Immature natural killer cell (primary cell): ENCODE measurements around the gene MARVELD1. TPM values are rescaled to one million over a fixed set of nuclear protein-coding genes. Genes with fewer than 3 reads are reported as not detected.

ENCODE experiments used
- DNase-seq, 3 donors: peaks; one replicate each; pipeline ENCODE4 v3.0.0; 2022; ENCODE audit warnings: mixed read lengths in 1 of 3
- H3K27ac Mint-ChIP-seq, 6 donors: one replicate each; pipeline ENCODE4 v1.8.0; 2020; ENCODE audit warnings: mixed read lengths in 6 of 6, mild to moderate bottlenecking in 5 of 6, inconsistent platforms in 4 of 6, moderate library complexity in 3 of 6
- H3K27me3 Mint-ChIP-seq, 3 donors: one replicate each; pipeline ENCODE4 v1.8.0; 2020 to 2021; ENCODE audit warnings: low read depth in 3 of 3, mild to moderate bottlenecking in 3 of 3, mixed read lengths in 3 of 3, moderate library complexity in 3 of 3, inconsistent platforms in 1 of 3
- H3K36me3 Mint-ChIP-seq, 3 donors: one replicate each; pipeline ENCODE4 v1.8.0; 2020; ENCODE audit warnings: mixed read lengths in 3 of 3, inconsistent platforms in 2 of 3, mild to moderate bottlenecking in 2 of 3
- H3K4me1 Mint-ChIP-seq, 2 donors: one replicate each; pipeline ENCODE4 v1.8.0; 2020; ENCODE audit warnings: inconsistent platforms in 2 of 2, mild to moderate bottlenecking in 2 of 2, mixed read lengths in 2 of 2, moderate library complexity in 1 of 2
- H3K4me3 Mint-ChIP-seq, 5 donors: one replicate each; pipeline ENCODE4 v1.8.0; 2020; ENCODE audit warnings: mild to moderate bottlenecking in 5 of 5, mixed read lengths in 5 of 5, inconsistent platforms in 3 of 5, moderate library complexity in 3 of 5
- H3K9me3 Mint-ChIP-seq, 6 donors: one replicate each; pipeline ENCODE4 v1.8.0; 2020; ENCODE audit warnings: mild to moderate bottlenecking in 6 of 6, mixed read lengths in 6 of 6, inconsistent platforms in 4 of 6, moderate library complexity in 3 of 6
- polyA plus RNA-seq, 3 donors: library from polyadenylated mRNA; unstranded; fragments of 300-500 nt; fragmentation: Illumina TruSeq; gene quantifications; one replicate each; pipeline ENCODE4 v1.2.3, GENCODE V29; 2021

Gene MARVELD1
- polyA plus RNA-seq, 3 donors from 2014 or later: 0.19 to 1.0 TPM; not detected in 1

DNA sequence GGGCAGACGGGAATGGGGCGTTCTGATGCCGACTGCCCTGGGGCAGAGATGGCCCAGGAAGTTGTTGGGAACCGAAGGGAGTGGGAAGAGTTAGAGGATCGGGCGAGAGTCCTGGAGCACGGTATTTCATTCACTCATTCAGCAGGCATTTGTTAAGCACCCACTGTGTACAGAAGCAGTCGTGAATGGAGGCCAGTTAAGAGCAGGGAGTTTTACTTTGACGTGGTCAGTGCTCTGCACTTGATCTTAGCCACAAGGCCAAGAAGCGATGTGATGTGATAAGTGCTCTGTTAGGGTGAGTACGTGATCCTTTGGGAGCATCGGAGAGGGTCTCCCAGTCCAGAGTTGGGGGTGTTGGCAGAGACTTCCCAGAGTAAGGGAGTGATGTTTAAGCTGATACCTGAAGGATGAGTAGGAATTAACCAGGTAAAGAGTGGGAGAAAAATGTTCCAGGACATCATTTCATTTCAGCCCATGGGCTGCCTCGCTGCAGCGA is 24.3 kb downstream of the MARVELD1 start:
- H3K36me3 Mint-ChIP-seq: peaks cover 0 to 15% (median under 1%) of the 10 kb centered on the region in 3 donors

DNA sequence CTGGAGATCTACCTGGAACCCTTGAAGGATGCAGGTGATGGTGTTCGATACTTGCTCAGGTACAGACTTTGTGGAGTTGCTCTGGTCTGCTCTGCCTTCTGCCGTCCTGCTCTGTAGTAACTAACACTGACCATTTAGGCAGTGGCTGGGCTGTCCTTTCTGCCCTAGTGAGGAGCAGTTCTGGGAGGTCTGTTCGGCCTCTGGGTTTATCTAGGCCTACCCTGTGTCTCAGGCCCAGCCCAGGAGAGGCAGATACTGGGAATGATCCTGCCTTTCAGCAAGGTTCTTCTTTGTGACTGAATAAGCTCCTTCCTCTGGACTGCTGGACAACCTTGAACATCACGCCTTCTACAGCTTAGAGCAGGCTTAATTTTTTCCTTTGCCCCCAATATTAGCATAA is 25.1 kb downstream of the MARVELD1 start:
- H3K4me1 Mint-ChIP-seq: peaks cover 45 to 76% of the 10 kb centered on the region in 2 donors
- H3K36me3 Mint-ChIP-seq: peaks cover 0 to 18% (median 5%) of the 10 kb centered on the region in 3 donors

More for the DNA sequence above, 24.3 kb downstream of the MARVELD1 start:
- H3K4me3 Mint-ChIP-seq: peak overlapping the region; percentile 94 to 98 (median 97)
- no peaks in the 10 kb centered on the region for H3K9me3 Mint-ChIP-seq
- peaks cover 7 to 11% (median 11%) of the 10 kb centered on the region in 3 donors for H3K27me3 Mint-ChIP-seq
- H3K27ac Mint-ChIP-seq: peak overlapping the region; percentile 93 to 99 (median 96)
- no peak for DNase-seq
- peaks cover 42 to 68% of the 10 kb centered on the region in 2 donors for H3K4me1 Mint-ChIP-seq

DNA sequence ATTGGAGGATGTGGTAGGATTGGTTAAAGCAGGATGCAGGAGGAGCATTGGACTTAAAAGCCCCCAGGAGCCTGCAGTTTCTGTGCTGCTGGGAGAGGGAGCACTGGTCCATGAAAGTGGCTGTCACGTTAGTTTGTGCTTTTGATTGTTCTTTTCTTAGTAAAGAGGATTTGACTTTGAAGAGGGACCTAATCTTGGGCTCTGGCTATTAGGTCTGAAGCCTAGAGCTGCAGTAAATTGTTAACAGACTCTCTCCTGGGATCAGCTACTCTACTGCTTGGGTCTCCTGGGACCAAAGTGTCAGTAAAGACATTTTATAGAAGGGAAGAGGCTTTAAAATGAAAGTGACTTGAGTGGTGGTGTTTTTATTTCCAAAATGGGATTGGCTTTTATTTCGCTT is 27.1 kb downstream of the MARVELD1 start:
- peaks cover 48 to 84% of the 10 kb centered on the region in 2 donors for H3K4me1 Mint-ChIP-seq
- no peak overlapping the region for H3K27ac Mint-ChIP-seq

More for the DNA sequence above, 25.1 kb downstream of the MARVELD1 start:
- peak overlapping the region; percentile 93 to 99 (median 96) for H3K27ac Mint-ChIP-seq
- H3K4me3 Mint-ChIP-seq: peak overlapping the region; percentile 94 to 98 (median 97)
- no peaks in the 10 kb centered on the region for H3K9me3 Mint-ChIP-seq
- DNase-seq: no peak
- H3K27me3 Mint-ChIP-seq: peaks cover 7 to 13% (median 11%) of the 10 kb centered on the region in 3 donors

DNA sequence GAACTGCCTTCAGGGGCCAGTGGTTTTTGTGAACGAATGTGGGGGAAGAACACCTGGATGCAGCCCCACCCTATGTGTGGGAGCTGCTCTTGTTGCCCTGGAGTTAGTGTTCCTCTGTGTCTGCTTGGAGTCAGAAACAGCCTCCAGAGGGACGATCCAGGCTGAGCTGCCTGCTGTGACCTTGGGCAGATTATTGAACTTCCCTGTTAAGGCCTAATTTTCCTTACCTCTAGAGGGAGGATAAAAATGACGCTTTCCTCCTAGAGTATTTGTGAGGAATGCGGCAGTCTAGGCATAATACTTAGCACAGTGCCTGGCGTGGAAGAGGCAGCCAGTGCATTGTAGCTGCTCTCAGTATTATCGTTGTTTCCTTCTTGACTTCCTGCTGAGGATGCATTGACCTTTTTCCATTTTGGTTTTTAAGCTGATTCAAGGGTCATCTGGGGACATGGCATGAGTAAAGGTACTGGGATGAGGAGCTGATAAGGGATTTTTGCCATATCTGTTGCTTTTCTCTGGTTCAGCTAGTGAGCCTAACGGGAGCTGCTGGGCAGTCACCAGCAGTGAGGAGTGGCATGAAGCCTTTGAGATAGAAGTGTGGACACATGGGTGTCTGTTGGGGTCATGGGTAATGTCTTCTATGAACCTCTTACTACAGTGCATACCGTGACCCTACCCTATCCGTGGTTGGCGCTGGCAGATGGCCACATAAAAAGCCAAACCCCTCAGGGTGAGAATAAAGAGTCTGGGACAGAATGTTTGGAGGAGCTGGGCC is 29.8 kb downstream of the MARVELD1 start:
- DNase-seq: no peak
- peaks cover 0 to 3% (median 0%) of the 10 kb centered on the region in 3 donors for H3K27me3 Mint-ChIP-seq
- no peaks in the 10 kb centered on the region for H3K9me3 Mint-ChIP-seq
- peaks cover 31 to 59% of the 10 kb centered on the region in 2 donors for H3K4me1 Mint-ChIP-seq
- H3K36me3 Mint-ChIP-seq: peaks cover 3 to 49% (median 28%) of the 10 kb centered on the region in 3 donors
- H3K27ac Mint-ChIP-seq: peak overlapping the region in 5 of 6 donors; percentile 6 to 51 (median 41)
- no peak overlapping the region for H3K4me3 Mint-ChIP-seq

More for the DNA sequence above, 27.1 kb downstream of the MARVELD1 start:
- H3K9me3 Mint-ChIP-seq: no peaks in the 10 kb centered on the region
- H3K36me3 Mint-ChIP-seq: peaks cover 0 to 32% (median 15%) of the 10 kb centered on the region in 3 donors
- H3K27me3 Mint-ChIP-seq: peaks cover 7 to 13% (median 8%) of the 10 kb centered on the region in 3 donors
- DNase-seq: no peak
- H3K4me3 Mint-ChIP-seq: no peak overlapping the region

- H3K27me3 Mint-ChIP-seq: peaks cover 0 to 3% (median 0%) of the 10 kb centered on the region in 3 donors
- H3K27ac Mint-ChIP-seq: peak overlapping the region in 2 of 6 donors; percentile 17 to 22
- H3K4me1 Mint-ChIP-seq: peaks cover 25 to 50% of the 10 kb centered on the region in 2 donors
Observed at GRCh38 chr10:97744405-97745035, 31.0 kb downstream of the MARVELD1 start.

GRCh38 chr10:97747573-97747972 is 34.0 kb downstream of the MARVELD1 start:
- Mint-ChIP-seq H3K27ac (peak overlapping the region in 1 of 6 donors; percentile 4), H3K9me3 (no peaks in the 10 kb centered on the region), H3K4me3 (no peak overlapping the region), H3K27me3 (peaks cover 0 to 3% (median 3%) of the 10 kb centered on the region in 3 donors), H3K4me1 (peaks cover 9 to 22% of the 10 kb centered on the region in 2 donors), H3K36me3 (peaks cover 6 to 58% (median 39%) of the 10 kb centered on the region in 3 donors)
- no peak for DNase-seq

More at GRCh38 chr10:97744405-97745035, 31.0 kb downstream of the MARVELD1 start:
- H3K36me3 Mint-ChIP-seq: peaks cover 3 to 51% (median 32%) of the 10 kb centered on the region in 3 donors
- H3K4me3 Mint-ChIP-seq: no peak overlapping the region
- DNase-seq: no peak
- no peaks in the 10 kb centered on the region for H3K9me3 Mint-ChIP-seq

GRCh38 chr10:97748116-97748515 is 34.6 kb downstream of the MARVELD1 start:
- H3K27me3 Mint-ChIP-seq: peaks cover 0 to 3% (median 3%) of the 10 kb centered on the region in 3 donors
- no peak overlapping the region for H3K4me3 Mint-ChIP-seq
- no peak for DNase-seq
- H3K4me1 Mint-ChIP-seq: peaks cover 9 to 17% of the 10 kb centered on the region in 2 donors
- H3K36me3 Mint-ChIP-seq: peaks cover 6 to 58% (median 37%) of the 10 kb centered on the region in 3 donors
- no peak overlapping the region for H3K27ac Mint-ChIP-seq
- H3K9me3 Mint-ChIP-seq: no peaks in the 10 kb centered on the region

DNA sequence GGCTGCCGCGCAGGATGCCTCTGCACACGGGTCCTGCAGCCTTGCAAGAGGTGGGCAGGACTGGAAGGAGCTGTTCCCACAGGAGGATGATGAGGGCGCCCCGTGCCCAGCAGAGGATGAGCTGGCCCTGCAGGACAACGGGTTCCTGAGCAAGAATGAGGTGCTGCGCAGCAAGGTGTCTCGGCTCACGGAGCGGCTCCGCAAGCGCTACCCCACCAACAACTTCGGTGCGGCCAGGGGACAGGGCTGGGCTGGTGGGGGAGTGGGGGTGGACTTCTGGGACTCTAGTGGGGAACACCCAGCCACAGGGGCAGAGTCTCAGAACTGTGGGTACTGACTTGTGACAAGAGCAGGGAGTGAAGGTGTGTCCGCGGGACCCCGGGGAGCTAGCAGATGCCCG is 39.4 kb downstream of the MARVELD1 start:
- peaks cover 19 to 59% (median 22%) of the 10 kb centered on the region in 3 donors for H3K36me3 Mint-ChIP-seq
- H3K27ac Mint-ChIP-seq: no peak overlapping the region
- H3K27me3 Mint-ChIP-seq: peaks cover 0 to 3% (median 0%) of the 10 kb centered on the region in 3 donors
- no peaks in the 10 kb centered on the region for H3K9me3 Mint-ChIP-seq
- no peak for DNase-seq
- H3K4me3 Mint-ChIP-seq: no peak overlapping the region
- H3K4me1 Mint-ChIP-seq: peaks cover 0 to 3% of the 10 kb centered on the region in 2 donors

- Mint-ChIP-seq H3K27ac (no peak overlapping the region), H3K36me3 (peaks cover 12 to 49% (median 22%) of the 10 kb centered on the region in 3 donors), H3K27me3 (peaks cover 0 to 3% (median 0%) of the 10 kb centered on the region in 3 donors), H3K9me3 (no peaks in the 10 kb centered on the region), H3K4me3 (no peak overlapping the region), H3K4me1 (no peaks in the 10 kb centered on the region)
- DNase-seq: no peak
Observed at GRCh38 chr10:97754726-97755125, 41.2 kb downstream of the MARVELD1 start.

GRCh38 chr10:97755718-97756117 is 42.2 kb downstream of the MARVELD1 start:
- Mint-ChIP-seq H3K27me3 (peaks cover 0 to 3% (median 0%) of the 10 kb centered on the region in 3 donors), H3K4me3 (no peak overlapping the region), H3K36me3 (peaks cover 12 to 43% (median 22%) of the 10 kb centered on the region in 3 donors), H3K27ac (no peak overlapping the region), H3K9me3 (no peaks in the 10 kb centered on the region), H3K4me1 (no peaks in the 10 kb centered on the region)
- no peak for DNase-seq

DNA sequence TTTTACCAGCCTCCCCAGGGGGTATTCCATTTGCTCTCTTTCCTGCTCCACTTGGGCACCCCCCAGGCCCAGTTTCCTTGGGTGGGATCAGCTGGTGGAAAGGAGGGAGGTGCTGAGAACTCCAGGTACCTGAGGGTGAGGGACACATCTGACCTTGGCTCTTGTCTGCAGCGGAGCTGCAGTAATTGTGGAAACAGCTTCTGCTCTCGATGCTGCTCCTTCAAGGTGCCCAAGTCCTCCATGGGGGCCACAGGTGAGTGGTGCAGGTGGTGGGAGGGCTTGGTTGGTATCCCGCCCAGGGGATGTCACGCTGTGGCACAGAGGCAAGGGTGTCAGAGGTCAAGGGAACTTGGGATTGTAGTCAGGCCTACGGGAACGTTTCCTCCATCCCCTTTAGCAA is 43.9 kb downstream of the MARVELD1 start:
- no peaks in the 10 kb centered on the region for H3K9me3 Mint-ChIP-seq
- no peak overlapping the region for H3K4me3 Mint-ChIP-seq
- H3K36me3 Mint-ChIP-seq: peaks cover 8 to 39% (median 26%) of the 10 kb centered on the region in 3 donors
- no peak overlapping the region for H3K27ac Mint-ChIP-seq
- H3K4me1 Mint-ChIP-seq: no peaks in the 10 kb centered on the region
- DNase-seq: no peak
- no peaks in the 10 kb centered on the region for H3K27me3 Mint-ChIP-seq

DNA sequence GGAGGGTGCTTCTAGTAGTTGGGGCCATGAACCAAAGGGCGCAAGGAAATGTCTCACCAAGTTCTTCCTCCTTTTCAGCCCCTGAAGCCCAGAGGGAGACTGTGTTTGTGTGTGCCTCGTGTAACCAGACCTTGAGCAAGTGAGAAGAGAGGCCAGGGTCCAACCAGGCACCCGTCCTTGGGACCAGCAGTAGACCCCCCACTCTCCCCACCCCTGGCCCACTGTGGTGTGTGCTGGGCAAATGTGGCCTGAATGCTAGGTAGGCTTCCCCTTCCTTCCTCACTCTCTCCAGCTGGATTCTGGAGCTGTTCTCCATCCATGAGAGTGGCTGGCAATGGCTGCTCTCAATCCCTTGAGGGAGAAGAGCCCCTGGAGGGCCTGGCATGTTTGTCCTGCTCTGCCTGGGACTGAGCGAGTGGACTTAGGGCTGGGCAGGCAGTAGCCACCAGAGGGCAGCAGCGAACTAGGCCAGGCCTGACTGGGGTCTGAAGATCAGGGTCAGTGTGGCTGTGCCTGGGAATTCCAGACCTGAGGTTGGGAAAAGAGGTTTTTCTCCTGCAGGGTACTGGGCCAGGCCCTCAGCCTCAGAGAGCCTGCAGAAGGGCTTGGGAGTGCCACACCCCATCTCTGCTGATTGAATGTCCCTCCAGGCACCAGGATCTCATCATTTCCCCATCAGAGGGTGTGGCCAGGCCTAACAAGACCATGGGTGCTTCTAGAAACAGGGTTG is 45.8 kb downstream of the MARVELD1 start:
- Mint-ChIP-seq H3K27ac (peak overlapping the region in 2 of 6 donors; percentile 12 to 71), H3K27me3 (peaks cover 0 to 2% (median 0%) of the 10 kb centered on the region in 3 donors), H3K4me3 (no peak overlapping the region), H3K9me3 (no peaks in the 10 kb centered on the region), H3K4me1 (no peaks in the 10 kb centered on the region), H3K36me3 (peaks cover 10 to 33% (median 21%) of the 10 kb centered on the region in 3 donors)
- DNase-seq: peak; percentile 36 to 46 (median 39)

GRCh38 chr10:97759946-97760345 is 46.4 kb downstream of the MARVELD1 start:
- Mint-ChIP-seq H3K9me3 (no peaks in the 10 kb centered on the region), H3K4me1 (no peaks in the 10 kb centered on the region), H3K27me3 (peaks cover 0 to 2% (median 2%) of the 10 kb centered on the region in 3 donors), H3K36me3 (peaks cover 8 to 32% (median 16%) of the 10 kb centered on the region in 3 donors), H3K27ac (peak overlapping the region in 1 of 6 donors; percentile 71), H3K4me3 (no peak overlapping the region)
- DNase-seq: no peak
